ENCODE measurements around the gene DLK1. TPM values are rescaled to one million over a fixed set of nuclear protein-coding genes. Genes with fewer than 3 reads are reported as not detected.

DLK1 gene
- total RNA-seq, 4 donors from 2014 or later, result not detected

GRCh38 chr14:100778526-100778882, 51.8 kb downstream of the DLK1 start:
- Histone ChIP-seq H3K27me3 (no peaks in the 10 kb centered on the region), H3K9me3 (no peaks in the 10 kb centered on the region), H3K4me1 (no peaks in the 10 kb centered on the region), H3K27ac (no peak overlapping the region), H3K4me3 (no peak overlapping the region), H3K36me3 (no peaks in the 10 kb centered on the region)
- intact Hi-C loops (cut with DNase I; ENCODE audit: low total_unique reads) (loop anchor here (1.0 kb wide), 1 partner anchor 35 kb away; no protein-coding TSS in a partner anchor), in situ Hi-C loops (cut with MboI; ENCODE audit: low pct_ligation_motif_present in 1 of 4, low pct_unique_long_range_greater_than_20kb in 1 of 4, low sequenced_read_pairs in 3 of 4) (no loop called here)
- TF ChIP-seq CTCF (IDR thresholded peaks at IDR 0.05) (no peak), POLR2AphosphoS5 (IDR thresholded peaks at IDR 0.05) (no peak), POLR2A (IDR thresholded peaks at IDR 0.05) (no peak), EP300 (IDR thresholded peaks at IDR 0.05; ENCODE audit: low read depth) (no peak)
- 74% methylated on average over 7 of the region's 7 CpGs; no CpG with 5 or more reads in 1 of the 2 donors for WGBS, 2 donors (ENCODE audit: low coverage in 1 of 2)
- no peak for DNase-seq

- no peak overlapping the region for H3K4me3 ChIP-seq
- 82 to 100% methylated on average over 1 to 22 of the region's 24 CpGs for WGBS, 2 donors (ENCODE audit: low coverage in 1 of 2)
- no peaks in the 10 kb centered on the region for H3K4me1 ChIP-seq
- no peak for TF ChIP-seq POLR2AphosphoS5 (IDR thresholded peaks at IDR 0.05)
- TF ChIP-seq POLR2A (IDR thresholded peaks at IDR 0.05), result no peak
- no peak for TF ChIP-seq EP300 (IDR thresholded peaks at IDR 0.05; ENCODE audit: low read depth)
- no peak for TF ChIP-seq CTCF (IDR thresholded peaks at IDR 0.05)
- H3K27me3 ChIP-seq, result no peaks in the 10 kb centered on the region
- no peaks in the 10 kb centered on the region for H3K36me3 ChIP-seq
- in situ Hi-C loops (cut with MboI; ENCODE audit: low pct_ligation_motif_present in 1 of 4, low pct_unique_long_range_greater_than_20kb in 1 of 4, low sequenced_read_pairs in 3 of 4), result no loop called here
- no peaks in the 10 kb centered on the region for H3K9me3 ChIP-seq
- intact Hi-C loops (cut with DNase I; ENCODE audit: low total_unique reads), result loop anchor here (1.0 kb wide), 1 partner anchor 36 kb away; no protein-coding TSS in a partner anchor
- H3K27ac ChIP-seq, result no peak overlapping the region
- no peak for DNase-seq
Observed at GRCh38 chr14:100778951-100779690, 52.4 kb downstream of the DLK1 start.

GRCh38 chr14:100779691-100780080, 53.0 kb downstream of the DLK1 start:
- H3K4me1 ChIP-seq, result no peaks in the 10 kb centered on the region
- intact Hi-C loops (cut with DNase I; ENCODE audit: low total_unique reads) (no loop called here), in situ Hi-C loops (cut with MboI; ENCODE audit: low pct_ligation_motif_present in 1 of 4, low pct_unique_long_range_greater_than_20kb in 1 of 4, low sequenced_read_pairs in 3 of 4) (no loop called here)
- no peaks in the 10 kb centered on the region for H3K9me3 ChIP-seq
- TF ChIP-seq POLR2A (IDR thresholded peaks at IDR 0.05), result no peak
- TF ChIP-seq POLR2AphosphoS5 (IDR thresholded peaks at IDR 0.05), result no peak
- no peak for TF ChIP-seq EP300 (IDR thresholded peaks at IDR 0.05; ENCODE audit: low read depth)
- TF ChIP-seq CTCF (IDR thresholded peaks at IDR 0.05), result no peak
- H3K27ac ChIP-seq, result no peak overlapping the region
- 91% methylated on average over 12 of the region's 13 CpGs; no CpG with 5 or more reads in 1 of the 2 donors for WGBS, 2 donors (ENCODE audit: low coverage in 1 of 2)
- H3K27me3 ChIP-seq, result no peaks in the 10 kb centered on the region
- peak; percentile 5 for DNase-seq
- H3K36me3 ChIP-seq, result no peaks in the 10 kb centered on the region
- H3K4me3 ChIP-seq, result no peak overlapping the region

- TF ChIP-seq EP300 (IDR thresholded peaks at IDR 0.05; ENCODE audit: low read depth) (no peak), CTCF (IDR thresholded peaks at IDR 0.05) (no peak), POLR2AphosphoS5 (IDR thresholded peaks at IDR 0.05) (no peak), POLR2A (IDR thresholded peaks at IDR 0.05) (no peak)
- in situ Hi-C loops (cut with MboI; ENCODE audit: low pct_ligation_motif_present in 1 of 4, low pct_unique_long_range_greater_than_20kb in 1 of 4, low sequenced_read_pairs in 3 of 4) (no loop called here), intact Hi-C loops (cut with DNase I; ENCODE audit: low total_unique reads) (no loop called here)
- Histone ChIP-seq H3K27ac (no peak overlapping the region), H3K9me3 (no peaks in the 10 kb centered on the region), H3K27me3 (no peaks in the 10 kb centered on the region), H3K4me1 (no peaks in the 10 kb centered on the region), H3K36me3 (no peaks in the 10 kb centered on the region), H3K4me3 (no peak overlapping the region)
- 88 to 100% methylated on average over 1 to 12 of the region's 12 CpGs for WGBS, 2 donors (ENCODE audit: low coverage in 1 of 2)
- peak; percentile 4 for DNase-seq
Observed at GRCh38 chr14:100780246-100780645, 53.6 kb downstream of the DLK1 start.

Measured in transverse colon (tissue), 4 donors.